Measurements from ENCODE around the gene CLK3. TPM values are rescaled to one million over a fixed set of nuclear protein-coding genes. Genes with fewer than 3 reads are reported as not detected.

CLK3 gene
- 155 TPM for polyA plus RNA-seq (2012; ENCODE audit: insufficient read length, low read depth)

- TF ChIP-seq TAF1 (IDR thresholded peaks at IDR 0.05; ENCODE audit: borderline replicate concordance, insufficient read depth, low read length) (peak; percentile 76; the same call in 1 of the 2 replicates), SIN3A (IDR thresholded peaks at IDR 0.05; ENCODE audit: borderline replicate concordance, insufficient read depth, low read length) (peak; percentile 42; the same call in 1 of the 2 replicates), REST (IDR thresholded peaks at IDR 0.05; ENCODE audit: insufficient read depth in 1 of 2, low read depth in 2 of 2, low read length in 2 of 2) (peak; percentile 9 to 52; a peak in 1 of 4 replicates), POLR2AphosphoS5 (IDR thresholded peaks at IDR 0.05; ENCODE audit: low read depth, low read length) (peak; percentile 76), FOXP2 (optimal IDR thresholded peaks at IDR 0.05; ENCODE audit: borderline replicate concordance, extremely low read depth, extremely low read length, insufficient read depth) (no peak)
These were observed at the start of gene CLK3 for GRCh38 chr15:74615508-74616365. Gene CLK3, plus strand, starts transcription at chr15:74615836. Its CDS starts 3,361 bp downstream, at chr15:74619197.

- TF ChIP-seq TAF1 (IDR thresholded peaks at IDR 0.05; ENCODE audit: borderline replicate concordance, insufficient read depth, low read length) (no peak), SIN3A (IDR thresholded peaks at IDR 0.05; ENCODE audit: borderline replicate concordance, insufficient read depth, low read length) (no peak), POLR2AphosphoS5 (IDR thresholded peaks at IDR 0.05; ENCODE audit: low read depth, low read length) (no peak), REST (IDR thresholded peaks at IDR 0.05; ENCODE audit: insufficient read depth in 1 of 2, low read depth in 2 of 2, low read length in 2 of 2) (no peak), FOXP2 (optimal IDR thresholded peaks at IDR 0.05; ENCODE audit: borderline replicate concordance, extremely low read depth, extremely low read length, insufficient read depth) (no peak)
These were observed 47.0 kb upstream of the CLK3 start for GRCh38 chr15:74568594-74568993.

- TF ChIP-seq SIN3A (IDR thresholded peaks at IDR 0.05; ENCODE audit: borderline replicate concordance, insufficient read depth, low read length) (no peak), FOXP2 (optimal IDR thresholded peaks at IDR 0.05; ENCODE audit: borderline replicate concordance, extremely low read depth, extremely low read length, insufficient read depth) (no peak), POLR2AphosphoS5 (IDR thresholded peaks at IDR 0.05; ENCODE audit: low read depth, low read length) (no peak), REST (IDR thresholded peaks at IDR 0.05; ENCODE audit: insufficient read depth in 1 of 2, low read depth in 2 of 2, low read length in 2 of 2) (no peak), TAF1 (IDR thresholded peaks at IDR 0.05; ENCODE audit: borderline replicate concordance, insufficient read depth, low read length) (no peak)
These were observed 45.9 kb upstream of the CLK3 start for GRCh38 chr15:74569731-74570070.

GRCh38 chr15:74571191-74571590 is 44.4 kb upstream of the CLK3 start:
- TF ChIP-seq SIN3A (IDR thresholded peaks at IDR 0.05; ENCODE audit: borderline replicate concordance, insufficient read depth, low read length), result no peak
- no peak for TF ChIP-seq FOXP2 (optimal IDR thresholded peaks at IDR 0.05; ENCODE audit: borderline replicate concordance, extremely low read depth, extremely low read length, insufficient read depth)

- TF ChIP-seq FOXP2 (optimal IDR thresholded peaks at IDR 0.05; ENCODE audit: borderline replicate concordance, extremely low read depth, extremely low read length, insufficient read depth), result no peak
- no peak for TF ChIP-seq TAF1 (IDR thresholded peaks at IDR 0.05; ENCODE audit: borderline replicate concordance, insufficient read depth, low read length)
- TF ChIP-seq REST (IDR thresholded peaks at IDR 0.05; ENCODE audit: insufficient read depth in 1 of 2, low read depth in 2 of 2, low read length in 2 of 2), result no peak
- no peak for TF ChIP-seq SIN3A (IDR thresholded peaks at IDR 0.05; ENCODE audit: borderline replicate concordance, insufficient read depth, low read length)
- no peak for TF ChIP-seq POLR2AphosphoS5 (IDR thresholded peaks at IDR 0.05; ENCODE audit: low read depth, low read length)
These were observed 41.6 kb upstream of the CLK3 start for GRCh38 chr15:74573987-74574386.
